Heart right ventricle (tissue), 16 donors: Measurements from ENCODE around the gene C6. TPM values are rescaled to one million over a fixed set of nuclear protein-coding genes. Genes with fewer than 3 reads are reported as not detected.

Experiments
- ATAC-seq, 8 donors: fragments of 200-7000 bp; cut with Tn5 transposase; one replicate each; pipeline ENCODE4 v1.9.1; 2020; ENCODE audit warnings: mild to moderate bottlenecking in 8 of 8, moderate library complexity in 8 of 8, moderate number of reproducible peaks in 1 of 8
- DNase-seq, 2 donors: peaks; one replicate each; pipeline ENCODE4 v3.0.0-alpha.2; 2020
- H3K27ac ChIP-seq, 10 donors: fragments of 200-600 bp; sonication (generic) in 2 of 10; one replicate each; pipeline versions ENCODE4 v1.5.0 to v1.8.0; 2020 to 2022; ENCODE audit warnings: mild to moderate bottlenecking in 3 of 10
- H3K27me3 ChIP-seq, 7 donors: fragments of 200-600 bp; one replicate each; pipeline ENCODE4 v1.8.0; 2021 to 2022; ENCODE audit warnings: mild to moderate bottlenecking in 2 of 7
- H3K36me3 ChIP-seq, 9 donors: fragments of 200-600 bp; sonication (generic) in 1 of 9; one replicate each; pipeline versions ENCODE4 v1.5.0 to v1.8.0; 2020 to 2022; ENCODE audit warnings: mild to moderate bottlenecking in 2 of 9
- H3K4me1 ChIP-seq, 9 donors: fragments of 200-600 bp; sonication (generic) in 1 of 9; one replicate each; pipeline versions ENCODE4 v1.5.0 to v1.8.0; 2020 to 2022; ENCODE audit warnings: mild to moderate bottlenecking in 4 of 9
- H3K4me3 ChIP-seq, 10 donors: fragments of 200-600 bp; sonication (generic) in 2 of 10; one replicate each; pipeline versions ENCODE4 v1.5.0 to v1.8.0; 2020 to 2022; ENCODE audit warnings: mild to moderate bottlenecking in 7 of 10, moderate library complexity in 2 of 10
- H3K9me3 ChIP-seq, 11 donors: fragments of 200-600 bp in 10 of 11; sonication (generic) in 2 of 11; one replicate each; pipeline versions ENCODE4 v1.5.0 to v1.8.0; 2013 to 2022; ENCODE audit warnings: mild to moderate bottlenecking in 2 of 11, control low read depth in 1 of 11, moderate library complexity in 1 of 11
- CTCF ChIP-seq, 9 donors: fragments of 200-600 bp; sonication (generic) in 2 of 9; IDR thresholded peaks; one replicate each; pipeline versions ENCODE4 v1.5.0 to v1.8.0; 2021 to 2022; ENCODE audit warnings: antibody characterized with exemption in 9 of 9, mild to moderate bottlenecking in 5 of 9, moderate library complexity in 1 of 9
- WGBS, 2 donors: extraction: QIAGEN DNeasy Blood & Tissue Kit; methylation state at CpG; one replicate each; pipeline ENCODE4 v1.1.7; 2013; ENCODE audit warnings: inconsistent platforms in 1 of 2; 5-methylcytosine and 5-hydroxymethylcytosine counted together
- intact Hi-C, 10 donors: fragments of 100-400 bp; cut with DNase I; formaldehyde crosslinking; loops; one replicate each; pipeline versions ENCODE4 v1.11.1 to v1.14.2; 2022
- polyA plus RNA-seq, 2 donors: library from polyadenylated mRNA; stranded (reverse); fragments of 200-250 nt; gene quantifications; one replicate each; pipeline ENCODE4 v1.2.3, GENCODE V29; 2013
- total RNA-seq, 10 donors: library from RNA; stranded (reverse); fragmentation: NEBNext Ultra II Directional in 3 of 10; extraction: Animal tissue kit (Norgen Biotek cat#: 25700) in 3 of 10; gene quantifications; one replicate each; pipeline versions ENCODE4 v1.2.1 to v1.2.4, GENCODE V29; 2021 to 2023
- donor health status: Arrhythmogenic right ventricular cardiomyopathy.
- donor health status: ischemic (EF 13 %, LVEDD 7.1; RV severe dilation, severe dysfunction).
- donor health status: healthy with polysubstance abuse.
- donor health status: DM: no; HTN: yes; CAD: no.
- donor health status: DM: no; HTN: no; CAD: no.
- donor health status: ischemic (EF 25% LVEDD 6.9; RV normal size, moderate dysfunction).
- donor health status: ischemic (EF 25% LVEDD 5.7; RV mildly dilated, moderate dysfunction).
- donor health status: healthy.
- donor health status: DM: yes; HTN: yes; CAD: no.
- donor health status: Ischemic cardiomyopathy.
- donor health status: ischemic (EF 35%, LVEDD 5.7; RV mildly dilated, moderate dysfunction).
- donor health status: nonischemic (EF 11% LVEDD 7.7; RV severe dilation, severe dysfunction).
- donor health status: DM: yes; HTN: yes; CAD: no.
- donor health status: PGD.
- donor health status: ischemic (EF 29% LVEDD 5.4; RV normal size, mild dysfunction).
- donor health status: nonischemic (EF 23%, LVEDD 6.1; RV moderate dilation, normal function).

Gene C6
- total and polyA plus RNA-seq, 12 donors: 6.1 to 184 (median 51.9) TPM

GRCh38 chr5:41161271-41161670, 52.1 kb downstream of the C6 start:
- H3K27me3 ChIP-seq: no peaks in the 10 kb centered on the region
- no peak for TF ChIP-seq CTCF (IDR thresholded peaks at IDR 0.05)
- no peaks in the 10 kb centered on the region for H3K9me3 ChIP-seq
- 84 to 89% methylated on average over 1 of the region's 1 CpG for WGBS, 2 donors
- no peak for ATAC-seq
- intact Hi-C loops: no loop called here
- H3K27ac ChIP-seq: no peak overlapping the region
- peaks cover 0 to 46% (median 0%) of the 10 kb centered on the region in 9 donors for H3K36me3 ChIP-seq
- no peak for DNase-seq
- H3K4me3 ChIP-seq: no peak overlapping the region
- no peaks in the 10 kb centered on the region for H3K4me1 ChIP-seq

GRCh38 chr5:41157272-41157894, 55.9 kb downstream of the C6 start:
- TF ChIP-seq CTCF (IDR thresholded peaks at IDR 0.05): no peak
- Histone ChIP-seq H3K4me1 (no peaks in the 10 kb centered on the region), H3K4me3 (no peak overlapping the region), H3K9me3 (no peaks in the 10 kb centered on the region), H3K36me3 (peaks cover 0 to 82% (median 0%) of the 10 kb centered on the region in 9 donors), H3K27ac (no peak overlapping the region), H3K27me3 (no peaks in the 10 kb centered on the region)
- DNase-seq: no peak
- intact Hi-C loops: no loop called here
- no peak for ATAC-seq
- WGBS, 2 donors: 77 to 83% methylated on average over 5 of the region's 5 CpGs

- H3K36me3 ChIP-seq: peaks cover 0 to 84% (median 0%) of the 10 kb centered on the region in 9 donors
- no peak overlapping the region for H3K27ac ChIP-seq
- intact Hi-C loops: no loop called here
- no peaks in the 10 kb centered on the region for H3K9me3 ChIP-seq
- no peaks in the 10 kb centered on the region for H3K4me1 ChIP-seq
- DNase-seq: no peak
- no peak for TF ChIP-seq CTCF (IDR thresholded peaks at IDR 0.05)
- H3K27me3 ChIP-seq: no peaks in the 10 kb centered on the region
- ATAC-seq: no peak
- no peak overlapping the region for H3K4me3 ChIP-seq
Observed at GRCh38 chr5:41156739-41157138, 56.6 kb downstream of the C6 start.

GRCh38 chr5:41154491-41154890, 58.8 kb downstream of the C6 start:
- intact Hi-C loops: no loop called here
- no peak overlapping the region for H3K4me3 ChIP-seq
- H3K27ac ChIP-seq: no peak overlapping the region
- no peak for DNase-seq
- ATAC-seq: no peak
- H3K9me3 ChIP-seq: no peaks in the 10 kb centered on the region
- TF ChIP-seq CTCF (IDR thresholded peaks at IDR 0.05): no peak
- peaks cover 0 to 85% (median 0%) of the 10 kb centered on the region in 9 donors for H3K36me3 ChIP-seq
- WGBS, 2 donors: 92 to 97% methylated on average over 3 of the region's 3 CpGs
- H3K27me3 ChIP-seq: no peaks in the 10 kb centered on the region
- H3K4me1 ChIP-seq: no peaks in the 10 kb centered on the region
